Measurements from ENCODE around the gene SPDL1.

The SPDL1 gene

GRCh38 chr5:169627551-169627950 is 44.0 kb downstream of the SPDL1 start:
- H3K4me3 ChIP-seq (ENCODE audit: low read depth, low read length) = no peak overlapping the region
- TF ChIP-seq CTCF (IDR thresholded peaks at IDR 0.05; ENCODE audit: insufficient read depth, low read length, missing control alignments) = no peak
- no peak for DNase-seq (ENCODE audit: low read depth, low spot score)
- ChIA-PET POLR2A (no interaction called here), CTCF (no interaction called here)

GRCh38 chr5:169628892-169629291 is 45.3 kb downstream of the SPDL1 start:
- TF ChIP-seq CTCF (IDR thresholded peaks at IDR 0.05; ENCODE audit: insufficient read depth, low read length, missing control alignments) = no peak
- POLR2A ChIA-PET = no interaction called here
- no peak overlapping the region for H3K4me3 ChIP-seq (ENCODE audit: low read depth, low read length)
- CTCF ChIA-PET = no interaction called here
- DNase-seq (ENCODE audit: low read depth, low spot score) = peak; percentile 82

- H3K4me3 ChIP-seq (ENCODE audit: low read depth, low read length) = no peak overlapping the region
- no peak for TF ChIP-seq CTCF (IDR thresholded peaks at IDR 0.05; ENCODE audit: insufficient read depth, low read length, missing control alignments)
- CTCF ChIA-PET = interaction anchor here (0.6 kb wide), 1 partner anchor 351 kb away, joined by 3 read pairs; no protein-coding TSS in a partner anchor
- POLR2A ChIA-PET = interaction anchor here (0.7 kb wide), 2 partner anchors 8 to 66 kb away, joined by 3 to 4 read pairs; no protein-coding TSS in a partner anchor
- peak; percentile 62 for DNase-seq (ENCODE audit: low read depth, low spot score)
Measured at GRCh38 chr5:169629847-169630548, 46.4 kb downstream of the SPDL1 start.

GRCh38 chr5:169631360-169631759 is 47.8 kb downstream of the SPDL1 start:
- ChIA-PET POLR2A (no interaction called here), CTCF (interaction anchor here (0.8 to 0.9 kb wide), 3 partner anchors 25 to 349 kb away, joined by 3 to 4 read pairs (median 3); partner anchors contain the start of gene INSYN2B)
- TF ChIP-seq CTCF (IDR thresholded peaks at IDR 0.05; ENCODE audit: insufficient read depth, low read length, missing control alignments) = no peak
- no peak for DNase-seq (ENCODE audit: low read depth, low spot score)
- no peak overlapping the region for H3K4me3 ChIP-seq (ENCODE audit: low read depth, low read length)

GRCh38 chr5:169632946-169633345 is 49.4 kb downstream of the SPDL1 start:
- no peak for TF ChIP-seq CTCF (IDR thresholded peaks at IDR 0.05; ENCODE audit: insufficient read depth, low read length, missing control alignments)
- CTCF ChIA-PET = no interaction called here
- no peak overlapping the region for H3K4me3 ChIP-seq (ENCODE audit: low read depth, low read length)
- DNase-seq (ENCODE audit: low read depth, low spot score) = no peak
- POLR2A ChIA-PET = no interaction called here

GRCh38 chr5:169634606-169635005 is 51.0 kb downstream of the SPDL1 start:
- H3K4me3 ChIP-seq (ENCODE audit: low read depth, low read length) = no peak overlapping the region
- no peak for DNase-seq (ENCODE audit: low read depth, low spot score)
- CTCF ChIA-PET = no interaction called here
- POLR2A ChIA-PET = interaction anchor here (0.6 kb wide), 1 partner anchor 45 kb away, joined by 3 read pairs; no protein-coding TSS in a partner anchor
- TF ChIP-seq CTCF (IDR thresholded peaks at IDR 0.05; ENCODE audit: insufficient read depth, low read length, missing control alignments) = no peak
